ENCODE data around the gene TMEM263.

DNA sequence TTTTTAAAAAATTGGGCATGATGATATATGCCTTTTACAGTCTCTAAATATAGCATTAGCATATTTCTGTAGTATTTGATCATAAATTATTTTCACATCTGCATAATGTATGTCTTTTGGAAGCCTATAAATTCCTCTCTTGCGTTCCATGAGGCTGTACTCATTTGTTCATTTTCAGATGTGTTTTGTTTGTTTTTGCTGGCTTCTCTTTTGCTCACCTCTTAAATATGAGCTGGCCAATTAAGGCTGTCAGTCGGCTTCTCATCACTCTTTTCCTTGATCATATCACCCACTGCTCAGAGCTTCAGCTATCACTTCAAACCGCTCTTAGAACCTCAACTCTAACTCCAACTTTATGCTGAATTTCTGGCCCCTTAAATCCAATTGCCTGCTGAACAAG lies 6.6 kb downstream of the TMEM263 start:
- no peak for TF ChIP-seq POLR2A (IDR thresholded peaks at IDR 0.05)
- TF ChIP-seq, protein P1, sequence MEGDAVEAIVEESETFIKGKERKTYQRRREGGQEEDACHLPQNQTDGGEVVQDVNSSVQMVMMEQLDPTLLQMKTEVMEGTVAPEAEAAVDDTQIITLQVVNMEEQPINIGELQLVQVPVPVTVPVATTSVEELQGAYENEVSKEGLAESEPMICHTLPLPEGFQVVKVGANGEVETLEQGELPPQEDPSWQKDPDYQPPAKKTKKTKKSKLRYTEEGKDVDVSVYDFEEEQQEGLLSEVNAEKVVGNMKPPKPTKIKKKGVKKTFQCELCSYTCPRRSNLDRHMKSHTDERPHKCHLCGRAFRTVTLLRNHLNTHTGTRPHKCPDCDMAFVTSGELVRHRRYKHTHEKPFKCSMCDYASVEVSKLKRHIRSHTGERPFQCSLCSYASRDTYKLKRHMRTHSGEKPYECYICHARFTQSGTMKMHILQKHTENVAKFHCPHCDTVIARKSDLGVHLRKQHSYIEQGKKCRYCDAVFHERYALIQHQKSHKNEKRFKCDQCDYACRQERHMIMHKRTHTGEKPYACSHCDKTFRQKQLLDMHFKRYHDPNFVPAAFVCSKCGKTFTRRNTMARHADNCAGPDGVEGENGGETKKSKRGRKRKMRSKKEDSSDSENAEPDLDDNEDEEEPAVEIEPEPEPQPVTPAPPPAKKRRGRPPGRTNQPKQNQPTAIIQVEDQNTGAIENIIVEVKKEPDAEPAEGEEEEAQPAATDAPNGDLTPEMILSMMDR (IDR thresholded peaks at IDR 0.05) = no peak

All from breast epithelium (tissue), 3 donors.